GM15510 (cell line): ENCODE measurements around the gene PARP15.

ENCODE experiments used
- POLR2A ChIP-seq: IDR thresholded peaks from 3 replicates; pipeline ENCODE4 v1.6.1; 2011; ENCODE audit warnings: borderline replicate concordance; ENCODE audit not compliant: insufficient read length; ENCODE audit errors: extremely low read depth

PARP15 gene

GRCh38 chr3:122589297-122589696, 11.8 kb downstream of the PARP15 start:
- no peak for TF ChIP-seq POLR2A

- TF ChIP-seq POLR2A: no peak
Observed at GRCh38 chr3:122590610-122591009, 13.2 kb downstream of the PARP15 start.

- no peak for TF ChIP-seq POLR2A
Observed at GRCh38 chr3:122594025-122594424, 16.6 kb downstream of the PARP15 start.

- no peak for TF ChIP-seq POLR2A
Observed at GRCh38 chr3:122598151-122598550, 20.7 kb downstream of the PARP15 start.

- no peak for TF ChIP-seq POLR2A
Observed at GRCh38 chr3:122598556-122598955, 21.1 kb downstream of the PARP15 start.

GRCh38 chr3:122602011-122602710, 24.7 kb downstream of the PARP15 start:
- no peak for TF ChIP-seq POLR2A

- TF ChIP-seq POLR2A: no peak
Observed at GRCh38 chr3:122603056-122603455, 25.6 kb downstream of the PARP15 start.

GRCh38 chr3:122606330-122606729, 28.9 kb downstream of the PARP15 start:
- TF ChIP-seq POLR2A: no peak

GRCh38 chr3:122608916-122609315, 31.5 kb downstream of the PARP15 start:
- no peak for TF ChIP-seq POLR2A

GRCh38 chr3:122609798-122610559, 32.5 kb downstream of the PARP15 start:
- TF ChIP-seq POLR2A: no peak

GRCh38 chr3:122612696-122613095, 35.2 kb downstream of the PARP15 start:
- no peak for TF ChIP-seq POLR2A

GRCh38 chr3:122615303-122615702, 37.9 kb downstream of the PARP15 start:
- no peak for TF ChIP-seq POLR2A

- TF ChIP-seq POLR2A: no peak
Observed at GRCh38 chr3:122618614-122619013, 41.2 kb downstream of the PARP15 start.

GRCh38 chr3:122619040-122619439, 41.6 kb downstream of the PARP15 start:
- TF ChIP-seq POLR2A: no peak

GRCh38 chr3:122620399-122620798, 42.9 kb downstream of the PARP15 start:
- no peak for TF ChIP-seq POLR2A

GRCh38 chr3:122621112-122621511, 43.7 kb downstream of the PARP15 start:
- TF ChIP-seq POLR2A: no peak
